Activated T-cell treated with anti-CD3 and anti-CD28 coated beads, Interleukin-2, amount 50 U/mL, for 1 hour (primary cell): ENCODE measurements around the gene COL8A1.

Experiments used
- DNase-seq: peaks from one replicate; pipeline ENCODE4 v3.0.0-alpha.2; 2020

COL8A1 gene

GRCh38 chr3:99640214-99640851 lies 1.9 kb downstream of the COL8A1 start:
- DNase-seq, result no peak

- DNase-seq, result no peak
These were observed 3.1 kb downstream of the COL8A1 start for GRCh38 chr3:99641480-99641879.

- no peak for DNase-seq
These were observed 3.6 kb downstream of the COL8A1 start for GRCh38 chr3:99641982-99642381.

- DNase-seq, result no peak
These were observed 5.6 kb downstream of the COL8A1 start for GRCh38 chr3:99644017-99644416.

GRCh38 chr3:99644746-99645145 lies 6.4 kb downstream of the COL8A1 start:
- no peak for DNase-seq

- no peak for DNase-seq
These were observed 7.1 kb downstream of the COL8A1 start for GRCh38 chr3:99645277-99646106.

- no peak for DNase-seq
These were observed 7.7 kb downstream of the COL8A1 start for GRCh38 chr3:99646107-99646435.

GRCh38 chr3:99647081-99647480 lies 8.7 kb downstream of the COL8A1 start:
- no peak for DNase-seq

- no peak for DNase-seq
These were observed 9.7 kb downstream of the COL8A1 start for GRCh38 chr3:99648101-99648500.

- DNase-seq, result no peak
These were observed 10.1 kb downstream of the COL8A1 start for GRCh38 chr3:99648516-99648915.

- DNase-seq, result no peak
These were observed 13.1 kb downstream of the COL8A1 start for GRCh38 chr3:99651531-99651930.

GRCh38 chr3:99656624-99657023 lies 18.2 kb downstream of the COL8A1 start:
- no peak for DNase-seq

GRCh38 chr3:99658274-99658673 lies 19.9 kb downstream of the COL8A1 start:
- DNase-seq, result no peak

GRCh38 chr3:99659032-99659431 lies 20.6 kb downstream of the COL8A1 start:
- no peak for DNase-seq

GRCh38 chr3:99659951-99660350 lies 21.6 kb downstream of the COL8A1 start:
- no peak for DNase-seq

GRCh38 chr3:99662838-99663570 lies 24.6 kb downstream of the COL8A1 start:
- DNase-seq, result no peak

GRCh38 chr3:99663977-99664376 lies 25.6 kb downstream of the COL8A1 start:
- no peak for DNase-seq

- DNase-seq, result no peak
These were observed 26.6 kb downstream of the COL8A1 start for GRCh38 chr3:99665017-99665416.

GRCh38 chr3:99666201-99666600 lies 27.8 kb downstream of the COL8A1 start:
- DNase-seq, result no peak

GRCh38 chr3:99668044-99668443 lies 29.6 kb downstream of the COL8A1 start:
- DNase-seq, result no peak

- DNase-seq, result no peak
These were observed 31.6 kb downstream of the COL8A1 start for GRCh38 chr3:99669879-99670555.

GRCh38 chr3:99670556-99670950 lies 32.2 kb downstream of the COL8A1 start:
- DNase-seq, result no peak

GRCh38 chr3:99674086-99674789 lies 35.8 kb downstream of the COL8A1 start:
- DNase-seq, result no peak
